ENCODE data around the gene MEIS3. TPM values are rescaled to one million over a fixed set of nuclear protein-coding genes. Genes with fewer than 3 reads are reported as not detected.

Gene MEIS3
- total RNA-seq, 2 experiments from 2014 or later: 1.3 TPM; not detected in 1

- H3K4me3 ChIP-seq (ENCODE audit: low read depth, low read length, poor library complexity, severe bottlenecking): no peak overlapping the region
- no TSS peak for BruUV-seq (replicated peaks)
- no peak overlapping the region for H3K27ac ChIP-seq (ENCODE audit: low read depth, low read length, poor library complexity, severe bottlenecking)
- H3K9me3 ChIP-seq (ENCODE audit: low read length): peaks cover 8% of the 10 kb centered on the region
- intact Hi-C loops (cut with micrococcal nuclease; ENCODE audit: unreplicated experiment): no loop called here
- H3K4me1 ChIP-seq (ENCODE audit: insufficient read depth, low read length, poor library complexity, severe bottlenecking): no peaks in the 10 kb centered on the region
- TF ChIP-seq CTCF (conservative IDR thresholded peaks at IDR 0.05; ENCODE audit: low read length) (no peak), EZH2phosphoT487 (IDR thresholded peaks at IDR 0.05; ENCODE audit: borderline replicate concordance, low read depth, low read length) (no peak)
- H2AFZ ChIP-seq (ENCODE audit: low read length): no peak overlapping the region
- no peak overlapping the region for H3K4me2 ChIP-seq (ENCODE audit: low read length)
- no peaks in the 10 kb centered on the region for H3K9me2 ChIP-seq (ENCODE audit: insufficient read depth, low read length)
- ChIA-PET CTCF (ENCODE audit: unreplicated experiment) (no interaction called here), POLR2A (no interaction called here)
- H3K36me3 ChIP-seq (ENCODE audit: insufficient read depth, low read length): no peaks in the 10 kb centered on the region
- no peaks in the 10 kb centered on the region for H3K79me2 ChIP-seq (ENCODE audit: insufficient read depth, low read depth, low read length)
- DNase-seq (ENCODE audit: low spot score): no peak
- no peaks in the 10 kb centered on the region for H4K20me1 ChIP-seq (ENCODE audit: insufficient read depth, low read length)
Measured at GRCh38 chr19:47458672-47459071, 39.3 kb upstream of the MEIS3 start.

DNA sequence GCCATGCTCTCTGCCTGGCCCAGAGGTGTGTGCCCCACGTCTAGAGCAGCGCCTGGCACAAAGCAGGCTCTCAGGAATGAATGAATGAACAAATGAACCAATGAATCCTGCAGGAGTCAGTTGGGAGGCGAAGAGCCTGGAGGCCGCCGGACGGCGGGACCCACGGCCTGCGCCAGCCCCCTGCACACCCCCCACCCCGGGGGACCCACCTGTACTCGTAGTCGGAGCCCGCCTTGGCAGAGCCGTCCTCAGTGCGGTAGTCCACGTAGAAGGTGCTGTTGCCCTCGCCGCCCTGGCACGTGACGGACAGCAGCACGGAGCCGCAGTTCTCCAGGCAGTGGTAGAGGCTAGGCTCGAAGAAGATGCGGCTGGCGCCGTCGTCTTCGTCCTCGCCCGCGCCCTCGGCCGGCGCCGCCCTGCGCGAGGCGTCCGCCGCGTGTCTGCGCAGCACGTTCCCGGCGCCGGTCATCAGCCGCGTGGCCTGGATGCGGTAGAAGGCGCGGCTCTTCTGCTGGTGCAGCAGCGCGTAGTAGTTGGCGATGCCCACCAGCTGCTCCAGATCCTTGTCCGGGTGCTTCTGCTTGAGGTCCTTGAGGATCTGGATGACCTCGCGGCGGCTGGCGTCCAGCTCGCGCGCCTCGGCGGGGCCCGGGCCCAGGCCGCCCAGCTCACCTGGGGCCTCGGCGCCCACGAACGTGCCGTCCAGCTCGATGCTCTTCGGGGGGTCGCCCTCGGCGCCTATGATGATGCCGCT, 37.6 kb upstream of the MEIS3 start:
- Histone ChIP-seq H2AFZ (ENCODE audit: low read length) (no peak overlapping the region), H3K4me1 (ENCODE audit: insufficient read depth, low read length, poor library complexity, severe bottlenecking) (no peaks in the 10 kb centered on the region), H3K9me3 (ENCODE audit: low read length) (peaks cover 8% of the 10 kb centered on the region), H3K4me2 (ENCODE audit: low read length) (no peak overlapping the region), H3K9me2 (ENCODE audit: insufficient read depth, low read length) (no peaks in the 10 kb centered on the region), H3K27ac (ENCODE audit: low read depth, low read length, poor library complexity, severe bottlenecking) (no peak overlapping the region), H3K79me2 (ENCODE audit: insufficient read depth, low read depth, low read length) (no peaks in the 10 kb centered on the region), H4K20me1 (ENCODE audit: insufficient read depth, low read length) (no peaks in the 10 kb centered on the region), H3K36me3 (ENCODE audit: insufficient read depth, low read length) (no peaks in the 10 kb centered on the region), H3K4me3 (ENCODE audit: low read depth, low read length, poor library complexity, severe bottlenecking) (no peak overlapping the region)
- ChIA-PET POLR2A (no interaction called here), CTCF (ENCODE audit: unreplicated experiment) (no interaction called here)
- intact Hi-C loops (cut with micrococcal nuclease; ENCODE audit: unreplicated experiment): no loop called here
- no TSS peak for BruUV-seq (replicated peaks)
- no peak for DNase-seq (ENCODE audit: low spot score)
- TF ChIP-seq EZH2phosphoT487 (IDR thresholded peaks at IDR 0.05; ENCODE audit: borderline replicate concordance, low read depth, low read length) (no peak), CTCF (conservative IDR thresholded peaks at IDR 0.05; ENCODE audit: low read length) (no peak)

GRCh38 chr19:47450478-47450877, 31.2 kb upstream of the MEIS3 start:
- no peaks in the 10 kb centered on the region for H4K20me1 ChIP-seq (ENCODE audit: insufficient read depth, low read length)
- no peaks in the 10 kb centered on the region for H3K36me3 ChIP-seq (ENCODE audit: insufficient read depth, low read length)
- no peak for DNase-seq (ENCODE audit: low spot score)
- no peak overlapping the region for H3K4me3 ChIP-seq (ENCODE audit: low read depth, low read length, poor library complexity, severe bottlenecking)
- H3K27ac ChIP-seq (ENCODE audit: low read depth, low read length, poor library complexity, severe bottlenecking): no peak overlapping the region
- H3K9me3 ChIP-seq (ENCODE audit: low read length): peaks cover 2% of the 10 kb centered on the region
- POLR2A ChIA-PET: interaction anchor here (0.7 kb wide), 1 partner anchor 127 kb away, joined by 3 read pairs; no protein-coding TSS in a partner anchor
- H3K9me2 ChIP-seq (ENCODE audit: insufficient read depth, low read length): no peaks in the 10 kb centered on the region
- intact Hi-C loops (cut with micrococcal nuclease; ENCODE audit: unreplicated experiment): no loop called here
- no peak overlapping the region for H2AFZ ChIP-seq (ENCODE audit: low read length)
- no peak overlapping the region for H3K4me2 ChIP-seq (ENCODE audit: low read length)
- H3K79me2 ChIP-seq (ENCODE audit: insufficient read depth, low read depth, low read length): no peaks in the 10 kb centered on the region
- TF ChIP-seq CTCF (conservative IDR thresholded peaks at IDR 0.05; ENCODE audit: low read length) (no peak), EZH2phosphoT487 (IDR thresholded peaks at IDR 0.05; ENCODE audit: borderline replicate concordance, low read depth, low read length) (no peak)
- peaks cover 4% of the 10 kb centered on the region for H3K4me1 ChIP-seq (ENCODE audit: insufficient read depth, low read length, poor library complexity, severe bottlenecking)
- CTCF ChIA-PET (ENCODE audit: unreplicated experiment): no interaction called here
- BruUV-seq (replicated peaks): no TSS peak
